Measurements from ENCODE around the gene GALNT2.

GALNT2 gene

GRCh38 chr1:230065571-230065970 is 1.5 kb upstream of the GALNT2 start:
- TF ChIP-seq CTCF (IDR thresholded peaks at IDR 0.05; ENCODE audit: low read depth, low read length), result no peak
- no peak overlapping the region for H3K4me3 ChIP-seq (replicated peaks in 1 of 2; ENCODE audit: low read depth in 2 of 2, low read length in 2 of 2)
- no peak for DNase-seq (ENCODE audit: low read depth in 2 of 2)

- TF ChIP-seq CTCF (IDR thresholded peaks at IDR 0.05; ENCODE audit: low read depth, low read length), result no peak
- no peak for DNase-seq (ENCODE audit: low read depth in 2 of 2)
- H3K4me3 ChIP-seq (replicated peaks in 1 of 2; ENCODE audit: low read depth in 2 of 2, low read length in 2 of 2), result no peak overlapping the region
Observed at GRCh38 chr1:230066031-230066430, 1.0 kb upstream of the GALNT2 start.

GRCh38 chr1:230067419-230067870 is 407 bp downstream of the GALNT2 start:
- TF ChIP-seq CTCF (IDR thresholded peaks at IDR 0.05; ENCODE audit: low read depth, low read length), result no peak
- DNase-seq (ENCODE audit: low read depth in 2 of 2), result peak; percentile 51 to 59
- peak overlapping the region; percentile 72 to 87 for H3K4me3 ChIP-seq (replicated peaks in 1 of 2; ENCODE audit: low read depth in 2 of 2, low read length in 2 of 2)

- peak; percentile 8 for TF ChIP-seq CTCF (IDR thresholded peaks at IDR 0.05; ENCODE audit: low read depth, low read length)
- peak overlapping the region; percentile 72 to 87 for H3K4me3 ChIP-seq (replicated peaks in 1 of 2; ENCODE audit: low read depth in 2 of 2, low read length in 2 of 2)
- peak in 1 of 2 donors; percentile 37 for DNase-seq (ENCODE audit: low read depth in 2 of 2)
Observed at GRCh38 chr1:230067871-230068620, 1.0 kb downstream of the GALNT2 start.

GRCh38 chr1:230068621-230068873 is 1.5 kb downstream of the GALNT2 start:
- H3K4me3 ChIP-seq (replicated peaks in 1 of 2; ENCODE audit: low read depth in 2 of 2, low read length in 2 of 2), result peak overlapping the region; percentile 72 to 87
- DNase-seq (ENCODE audit: low read depth in 2 of 2), result peak in 1 of 2 donors; percentile 22
- no peak for TF ChIP-seq CTCF (IDR thresholded peaks at IDR 0.05; ENCODE audit: low read depth, low read length)

GRCh38 chr1:230068952-230069684 is 2.1 kb downstream of the GALNT2 start:
- H3K4me3 ChIP-seq (replicated peaks in 1 of 2; ENCODE audit: low read depth in 2 of 2, low read length in 2 of 2), result peak overlapping the region; percentile 72 to 87
- DNase-seq (ENCODE audit: low read depth in 2 of 2), result no peak
- no peak for TF ChIP-seq CTCF (IDR thresholded peaks at IDR 0.05; ENCODE audit: low read depth, low read length)
